GM19035 (cell line): ENCODE results near the gene ZBTB7C.

Experiments
- ATAC-seq: cut with Tn5 transposase; IDR thresholded peaks from one replicate; pipeline ENCODE4 v1.9.1; 2021; ENCODE audit not compliant: unreplicated experiment

ZBTB7C gene

DNA sequence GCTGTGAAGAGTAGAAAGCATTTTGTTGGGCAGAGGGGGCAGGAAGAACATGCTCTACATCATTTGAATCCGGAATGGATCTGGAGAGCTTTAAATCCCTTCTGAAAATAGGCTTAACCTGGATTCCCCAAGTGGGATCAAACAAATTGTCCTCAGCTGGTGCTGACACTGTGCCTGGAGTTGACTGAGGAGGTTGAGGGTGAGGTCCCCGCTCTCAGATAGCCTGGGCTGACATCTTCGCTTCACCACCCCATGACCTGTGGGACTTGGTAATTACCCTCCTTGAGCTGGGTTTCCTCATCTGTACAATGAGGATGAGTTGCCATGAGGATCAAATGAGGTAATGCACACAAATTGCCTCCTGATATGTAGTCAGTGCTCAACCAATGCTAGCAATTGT lies 360.9 kb downstream of the ZBTB7C start:
- ATAC-seq: no peak

DNA sequence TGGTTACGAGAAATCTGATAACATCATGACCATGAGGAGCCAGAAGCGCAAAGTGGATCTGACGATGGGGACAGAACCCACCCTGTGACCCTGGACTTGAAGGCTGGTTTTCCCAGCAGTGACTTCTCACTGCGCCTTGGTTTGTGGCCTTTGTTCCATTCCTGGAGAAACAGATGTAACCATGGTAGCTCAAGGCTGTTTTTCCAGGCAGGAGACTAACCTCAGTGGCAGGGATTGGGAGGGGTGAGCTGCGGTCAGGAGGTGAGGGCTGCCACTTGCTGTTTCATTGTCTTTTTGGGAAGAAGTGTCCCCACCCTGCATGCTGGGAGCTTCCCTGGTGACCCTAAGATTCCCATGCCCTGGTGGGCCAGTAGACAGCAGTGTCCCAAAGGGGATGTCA lies 362.3 kb downstream of the ZBTB7C start:
- ATAC-seq: no peak

GRCh38 chr18:48045744-48046143 lies 363.4 kb downstream of the ZBTB7C start:
- no peak for ATAC-seq

DNA sequence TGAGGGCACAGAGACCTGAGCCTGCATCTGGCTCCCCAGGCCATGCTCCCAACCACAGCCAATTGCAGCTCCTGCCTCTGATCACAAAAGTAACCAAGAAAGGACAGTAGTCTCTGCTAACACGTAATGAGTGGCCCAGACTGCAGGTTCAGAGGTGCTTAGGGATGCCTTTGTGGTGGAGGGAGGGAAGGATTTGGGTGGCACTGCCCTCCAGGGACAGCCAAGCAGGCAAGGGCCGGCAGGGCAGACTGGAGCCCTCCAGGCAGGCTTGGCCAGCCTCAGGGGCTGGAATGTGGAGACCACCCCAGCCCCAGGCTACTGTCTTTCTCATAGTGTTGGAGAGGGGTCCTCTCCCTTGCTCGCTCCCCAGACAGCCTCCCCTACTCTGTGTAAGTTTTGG lies 364.2 kb downstream of the ZBTB7C start:
- no peak for ATAC-seq

GRCh38 chr18:48043166-48043565 lies 366.0 kb downstream of the ZBTB7C start:
- no peak for ATAC-seq

- no peak for ATAC-seq
Measured at GRCh38 chr18:48042431-48042830, 366.8 kb downstream of the ZBTB7C start.

GRCh38 chr18:48040457-48041110 lies 368.6 kb downstream of the ZBTB7C start:
- no peak for ATAC-seq

DNA sequence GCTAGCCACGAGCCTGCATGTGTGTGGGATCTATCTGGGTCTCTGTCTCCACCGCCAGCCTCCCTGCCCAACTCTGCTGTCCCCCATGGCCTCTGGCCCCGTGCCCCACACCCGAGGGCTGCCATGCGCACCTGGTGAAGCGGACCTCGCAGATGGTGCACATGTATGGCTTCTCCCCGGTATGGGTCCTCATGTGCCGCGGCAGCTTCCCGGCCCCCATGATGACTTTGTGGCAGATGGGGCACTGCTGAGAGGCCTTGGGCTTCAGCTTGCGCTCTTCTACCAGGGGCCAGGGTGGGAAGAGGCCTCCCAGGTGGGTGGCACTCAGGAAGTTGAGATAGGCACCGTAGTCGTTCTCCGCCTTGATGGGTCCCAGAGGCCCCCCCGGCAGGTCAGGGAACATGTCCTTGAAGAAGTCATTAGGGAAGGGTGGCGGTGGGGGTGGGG lies 369.4 kb downstream of the ZBTB7C start:
- ATAC-seq: no peak

- no peak for ATAC-seq
Measured at GRCh38 chr18:48038636-48039035, 370.5 kb downstream of the ZBTB7C start.

- ATAC-seq: no peak
Measured at GRCh38 chr18:48037481-48038271, 371.5 kb downstream of the ZBTB7C start.

GRCh38 chr18:48036641-48037421 lies 372.4 kb downstream of the ZBTB7C start:
- no peak for ATAC-seq

DNA sequence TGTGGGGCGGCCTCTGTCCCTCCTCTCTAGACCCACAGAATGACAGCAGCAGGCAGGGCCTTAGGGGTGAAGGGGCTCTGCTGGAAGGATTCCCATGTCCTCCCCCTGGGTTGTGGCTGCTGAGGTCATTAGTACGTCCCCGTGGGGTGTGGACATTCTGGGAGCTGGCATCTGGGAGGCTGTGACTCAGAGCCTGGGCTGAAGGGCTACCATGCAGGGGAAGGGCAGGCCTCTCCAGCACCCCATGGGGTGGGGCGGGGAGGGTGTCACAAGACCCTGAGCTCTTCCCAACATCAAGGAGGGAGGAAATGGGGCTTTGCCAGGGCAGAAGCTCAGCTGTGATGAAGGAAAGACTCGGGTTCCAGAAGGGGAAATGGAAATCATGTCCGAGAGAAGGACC lies 373.0 kb downstream of the ZBTB7C start:
- no peak for ATAC-seq

DNA sequence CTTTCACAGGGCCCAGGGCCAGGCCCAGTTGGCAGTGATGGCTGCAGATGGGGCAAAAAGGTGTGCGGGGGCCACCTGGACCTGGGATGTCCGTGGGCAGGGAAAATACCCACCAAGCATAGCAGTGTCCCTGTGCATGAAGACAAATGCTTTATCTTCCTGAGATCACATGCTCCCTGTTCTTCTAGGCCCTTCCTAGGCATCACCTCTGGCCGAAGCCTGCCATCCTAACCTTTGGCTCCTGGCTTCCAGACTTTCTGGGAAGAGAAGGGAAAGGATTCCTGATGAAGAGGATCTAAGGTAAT lies 373.7 kb downstream of the ZBTB7C start:
- no peak for ATAC-seq

GRCh38 chr18:48034651-48035555 lies 374.3 kb downstream of the ZBTB7C start:
- ATAC-seq: no peak

DNA sequence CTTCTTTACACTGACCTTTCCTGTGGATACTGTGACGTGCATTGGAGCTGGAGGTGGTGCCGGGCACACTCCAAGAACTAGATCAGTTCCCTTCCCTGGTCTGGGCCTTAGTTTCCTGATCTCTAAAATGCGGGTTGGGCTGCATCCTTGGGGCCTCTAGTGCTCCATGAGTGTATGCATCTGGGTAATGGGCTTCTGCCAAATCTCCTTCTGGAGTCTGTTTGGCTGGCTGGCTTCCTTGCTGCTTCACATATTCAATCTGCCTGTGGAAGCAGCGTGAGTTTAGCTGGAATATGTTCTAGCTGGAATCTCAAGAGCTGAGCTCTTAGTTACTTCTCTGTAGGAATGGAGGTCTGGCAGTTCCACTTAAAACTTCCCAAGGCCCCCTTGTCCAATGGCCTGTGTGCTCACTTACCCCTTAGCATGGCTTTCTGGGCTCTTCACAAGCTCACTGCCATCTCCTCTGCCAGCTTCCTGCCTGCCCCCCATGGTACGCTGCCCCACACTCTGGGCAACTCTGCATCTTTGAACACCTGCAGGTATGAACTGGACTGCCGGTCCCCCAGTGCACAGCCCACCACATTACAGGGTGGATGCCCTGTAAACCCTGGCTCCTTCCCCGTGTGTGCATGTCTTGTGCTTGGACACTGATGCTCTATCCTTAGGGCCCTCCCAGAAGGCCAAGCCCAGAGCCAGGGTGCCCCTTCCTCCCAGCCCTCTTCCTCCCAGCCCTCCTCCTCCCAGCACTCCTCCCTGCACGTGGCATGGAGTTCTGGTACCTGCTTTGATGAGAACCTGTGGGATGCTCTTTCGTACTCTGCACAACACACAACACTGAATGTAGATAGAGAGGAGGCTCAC lies 375.2 kb downstream of the ZBTB7C start:
- no peak for ATAC-seq

DNA sequence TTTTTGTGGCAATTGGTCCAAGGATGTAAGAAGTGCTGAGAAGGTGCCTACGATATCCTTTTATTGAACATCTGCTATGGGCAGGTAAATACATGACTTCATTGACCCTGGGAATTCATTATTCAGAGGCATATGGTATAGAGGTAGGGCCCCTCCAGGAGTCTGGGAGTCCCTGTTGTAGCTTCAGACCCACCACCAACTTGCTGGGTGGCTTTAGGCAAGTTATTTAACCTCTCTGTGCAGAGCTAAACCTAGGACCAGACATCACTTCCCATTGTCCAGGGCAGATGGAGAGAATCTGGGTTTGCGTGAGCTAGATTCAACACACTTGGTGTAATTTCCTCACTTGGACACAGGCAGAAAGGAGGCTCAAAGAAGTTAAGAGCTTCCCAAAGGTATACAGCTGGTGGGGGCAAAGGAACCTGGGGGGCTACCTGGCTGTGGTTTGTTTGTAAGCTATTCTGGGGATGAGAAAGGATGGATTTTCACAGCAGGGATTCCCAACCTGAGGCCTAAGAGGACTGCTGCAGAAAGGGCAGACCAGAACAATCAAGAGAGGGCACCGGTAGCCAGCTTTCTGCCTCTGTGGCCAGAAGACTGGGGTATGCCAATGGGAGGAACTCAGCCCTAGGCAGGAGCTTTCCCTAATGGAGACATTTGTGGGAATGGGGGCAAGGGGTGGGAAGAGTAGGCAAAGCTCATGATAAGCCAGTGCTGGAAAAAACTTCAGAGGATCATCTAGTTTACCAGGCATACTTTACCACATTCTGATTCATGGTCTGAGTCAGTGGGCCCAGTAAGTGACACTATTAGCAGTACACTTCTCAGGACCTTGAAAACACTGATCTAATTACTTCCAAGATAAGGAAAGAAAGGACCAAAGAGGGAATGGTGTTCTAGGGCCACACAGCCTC lies 376.1 kb downstream of the ZBTB7C start:
- no peak for ATAC-seq

- no peak for ATAC-seq
Measured at GRCh38 chr18:48031641-48032040, 377.5 kb downstream of the ZBTB7C start.

- no peak for ATAC-seq
Measured at GRCh38 chr18:48030616-48031480, 378.3 kb downstream of the ZBTB7C start.
